NCI-H2171 (cell line): ENCODE results near the gene CYP26B1.

ENCODE experiments used
- DNase-seq: peaks from one replicate; lab custom pipeline; 2025; lab: John Stamatoyannopoulos, UW

Gene CYP26B1

GRCh38 chr2:72082021-72082601, 65.6 kb downstream of the CYP26B1 start:
- no peak for DNase-seq

DNA sequence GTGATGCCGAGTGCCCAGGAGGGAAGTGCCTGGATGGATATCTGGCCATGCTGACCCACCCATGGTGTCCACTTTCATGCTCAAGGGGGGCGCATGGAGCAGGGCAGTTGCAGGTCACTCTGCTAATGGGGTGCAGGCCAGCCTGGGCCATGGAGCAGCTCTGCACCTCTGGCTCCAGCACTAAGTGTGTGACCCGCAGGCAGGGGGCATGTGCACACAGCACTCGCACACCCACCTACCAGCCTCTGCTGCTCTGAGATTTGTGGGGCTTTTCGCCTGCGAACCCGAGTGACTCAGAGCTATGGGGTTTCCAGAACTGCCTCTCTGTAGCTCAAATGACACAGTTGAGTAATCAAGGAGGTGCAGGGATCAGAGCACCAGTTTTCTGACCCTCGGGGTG, 66.2 kb downstream of the CYP26B1 start:
- DNase-seq: no peak

GRCh38 chr2:72080286-72081145, 67.1 kb downstream of the CYP26B1 start:
- no peak for DNase-seq
